Bone marrow (tissue), 2 donors: ENCODE results near the gene CFAP298.
A peak's percentile ranks its signal among the peaks of the same experiment; 100 is the strongest.

Source experiments
- DNase-seq, 2 donors: peaks; one replicate each; lab custom pipeline; 2025; lab: John Stamatoyannopoulos, UW

CFAP298 gene

GRCh38 chr21:32599091-32599490 is 13.1 kb downstream of the CFAP298 start:
- no peak for DNase-seq

GRCh38 chr21:32597205-32597604 is 15.0 kb downstream of the CFAP298 start:
- no peak for DNase-seq

GRCh38 chr21:32595431-32595830 is 16.7 kb downstream of the CFAP298 start:
- DNase-seq, result no peak

GRCh38 chr21:32593690-32594089 is 18.5 kb downstream of the CFAP298 start:
- DNase-seq, result no peak

- DNase-seq, result no peak
Observed at GRCh38 chr21:32592929-32593502, 19.2 kb downstream of the CFAP298 start.

- no peak for DNase-seq
Observed at GRCh38 chr21:32590130-32590529, 22.0 kb downstream of the CFAP298 start.

DNA sequence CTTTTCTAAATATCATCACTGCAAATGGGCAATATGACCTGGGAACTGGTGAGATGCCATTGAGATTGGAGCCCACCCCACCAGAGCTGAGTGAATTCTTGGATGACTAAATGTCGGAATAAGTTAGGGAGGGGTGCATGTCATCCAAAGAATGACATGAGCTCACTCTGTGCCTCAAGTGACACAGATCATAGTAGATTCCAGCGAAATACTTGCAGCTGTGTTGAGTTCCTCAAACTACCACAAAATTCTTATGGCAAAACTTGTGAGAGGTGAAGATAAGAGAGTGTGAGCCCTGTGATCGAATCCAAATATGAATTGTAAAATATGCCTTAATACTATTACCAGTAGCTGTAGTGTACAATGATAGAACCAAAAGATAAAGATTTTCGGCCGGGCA is 24.5 kb downstream of the CFAP298 start:
- no peak for DNase-seq

DNA sequence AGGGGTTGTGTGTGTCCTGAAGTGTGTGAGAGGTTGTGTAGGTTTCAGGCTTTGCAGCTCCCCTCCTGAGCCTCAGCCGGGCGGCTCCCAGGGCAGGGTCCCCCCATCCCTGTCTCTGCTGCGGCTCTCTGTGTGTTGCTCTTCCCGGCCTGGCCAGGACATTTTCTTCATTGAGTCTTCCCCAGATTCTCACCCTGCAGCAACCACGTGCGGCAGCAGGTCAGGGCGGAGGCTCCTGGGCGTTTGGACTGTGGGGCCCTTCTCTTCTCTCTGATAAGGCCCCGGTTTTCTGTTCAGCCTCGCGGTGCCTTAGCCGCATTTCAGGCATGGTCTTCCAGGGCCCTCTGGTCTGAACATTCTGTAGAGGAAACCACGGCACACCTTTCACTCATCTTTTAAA is 25.1 kb downstream of the CFAP298 start:
- DNase-seq, result no peak

GRCh38 chr21:32585970-32586369 is 26.2 kb downstream of the CFAP298 start:
- DNase-seq, result no peak

- DNase-seq, result no peak
Observed at GRCh38 chr21:32585042-32585710, 27.0 kb downstream of the CFAP298 start, which contains the start of gene TCP10L. Gene TCP10L (minus strand): TSS chr21:32585523. CDS start chr21:32584304, 1,219 bp downstream.

- DNase-seq, result no peak
Observed at GRCh38 chr21:32584472-32584871, 27.7 kb downstream of the CFAP298 start.

DNA sequence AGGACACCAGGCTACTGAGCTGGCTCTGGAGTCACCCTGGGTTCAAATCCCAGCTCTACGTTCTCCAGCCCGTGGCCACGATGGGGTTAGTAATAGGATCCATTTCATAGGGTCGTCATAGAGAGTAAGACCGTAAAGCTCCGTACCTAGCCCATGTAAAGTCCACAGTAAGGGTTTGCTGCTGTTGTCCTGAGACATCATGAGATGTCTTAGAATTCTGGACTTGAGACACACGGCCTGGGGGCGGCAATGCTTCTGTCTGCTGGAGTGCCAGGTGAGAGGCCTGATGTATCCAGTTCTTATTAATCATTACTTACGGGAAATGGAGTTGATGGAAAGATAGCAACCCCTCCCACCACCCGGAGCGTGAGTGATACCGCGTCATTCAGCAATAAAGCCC is 30.4 kb downstream of the CFAP298 start:
- no peak for DNase-seq

DNA sequence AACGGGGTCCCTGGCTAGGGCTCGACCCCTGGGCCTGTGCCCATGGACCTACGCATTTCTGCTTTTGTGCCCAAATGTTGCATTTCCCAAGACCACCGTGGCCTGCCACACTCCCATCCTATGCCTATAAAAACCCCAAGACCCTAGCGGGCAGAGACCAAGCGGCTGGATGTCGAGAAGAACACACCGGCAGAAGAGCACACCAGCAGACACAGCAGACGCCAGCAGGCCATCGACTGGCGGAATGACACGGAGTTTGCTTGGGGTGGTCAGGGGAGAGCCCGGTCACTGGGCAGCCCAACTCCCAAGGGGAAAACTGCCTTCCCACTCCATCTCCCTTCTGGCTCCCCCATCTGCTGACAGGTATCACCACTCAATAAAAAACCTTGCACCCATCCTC is 31.2 kb downstream of the CFAP298 start:
- DNase-seq, result no peak

DNA sequence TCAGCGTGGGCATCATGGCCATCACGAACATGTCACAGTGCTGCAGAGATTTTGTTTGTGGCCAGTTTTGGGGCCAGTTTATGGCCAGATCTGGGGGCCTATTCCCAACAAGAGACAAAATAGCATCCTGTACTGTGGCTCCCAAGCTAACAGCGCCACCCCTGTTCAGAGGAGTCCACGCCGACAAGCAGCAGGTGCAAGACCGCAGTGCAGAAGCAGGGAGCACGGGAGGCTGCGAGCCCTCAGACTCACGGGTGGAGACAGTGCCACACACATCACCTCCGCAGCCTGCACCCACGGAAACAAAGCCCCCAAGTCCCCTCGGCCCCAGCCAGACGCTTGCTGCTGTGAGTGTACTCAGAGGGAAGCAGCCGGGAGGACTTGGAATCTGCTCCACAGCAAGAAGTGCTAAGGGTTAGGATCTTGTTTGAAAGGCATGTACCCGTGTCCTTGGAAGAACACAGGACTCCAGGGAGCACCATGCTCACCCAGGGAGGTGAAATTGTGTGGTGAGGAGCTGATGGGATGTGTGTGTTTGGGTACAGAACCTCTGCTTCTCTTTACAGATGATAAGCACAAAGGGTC is 34.0 kb downstream of the CFAP298 start:
- DNase-seq, result no peak

DNA sequence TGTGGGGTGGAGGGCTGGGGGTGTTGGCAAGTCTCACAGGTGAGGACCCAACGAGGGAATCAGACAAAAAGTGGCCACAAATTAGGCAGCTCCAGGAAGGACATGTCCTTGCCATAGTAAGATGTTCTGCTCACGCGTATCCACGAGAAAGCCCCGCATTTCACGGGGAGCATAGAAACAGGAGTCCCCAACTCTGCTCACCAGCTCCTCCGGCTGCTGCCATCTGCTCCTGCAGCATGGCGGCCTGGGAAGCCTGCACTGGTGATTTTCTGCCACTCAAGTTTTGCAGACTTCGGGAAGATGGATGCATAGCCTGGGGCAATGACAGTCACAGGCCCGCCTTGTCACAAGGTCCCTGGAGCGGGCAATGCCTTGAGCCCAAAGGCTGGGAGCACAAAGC is 36.2 kb downstream of the CFAP298 start:
- no peak for DNase-seq

DNA sequence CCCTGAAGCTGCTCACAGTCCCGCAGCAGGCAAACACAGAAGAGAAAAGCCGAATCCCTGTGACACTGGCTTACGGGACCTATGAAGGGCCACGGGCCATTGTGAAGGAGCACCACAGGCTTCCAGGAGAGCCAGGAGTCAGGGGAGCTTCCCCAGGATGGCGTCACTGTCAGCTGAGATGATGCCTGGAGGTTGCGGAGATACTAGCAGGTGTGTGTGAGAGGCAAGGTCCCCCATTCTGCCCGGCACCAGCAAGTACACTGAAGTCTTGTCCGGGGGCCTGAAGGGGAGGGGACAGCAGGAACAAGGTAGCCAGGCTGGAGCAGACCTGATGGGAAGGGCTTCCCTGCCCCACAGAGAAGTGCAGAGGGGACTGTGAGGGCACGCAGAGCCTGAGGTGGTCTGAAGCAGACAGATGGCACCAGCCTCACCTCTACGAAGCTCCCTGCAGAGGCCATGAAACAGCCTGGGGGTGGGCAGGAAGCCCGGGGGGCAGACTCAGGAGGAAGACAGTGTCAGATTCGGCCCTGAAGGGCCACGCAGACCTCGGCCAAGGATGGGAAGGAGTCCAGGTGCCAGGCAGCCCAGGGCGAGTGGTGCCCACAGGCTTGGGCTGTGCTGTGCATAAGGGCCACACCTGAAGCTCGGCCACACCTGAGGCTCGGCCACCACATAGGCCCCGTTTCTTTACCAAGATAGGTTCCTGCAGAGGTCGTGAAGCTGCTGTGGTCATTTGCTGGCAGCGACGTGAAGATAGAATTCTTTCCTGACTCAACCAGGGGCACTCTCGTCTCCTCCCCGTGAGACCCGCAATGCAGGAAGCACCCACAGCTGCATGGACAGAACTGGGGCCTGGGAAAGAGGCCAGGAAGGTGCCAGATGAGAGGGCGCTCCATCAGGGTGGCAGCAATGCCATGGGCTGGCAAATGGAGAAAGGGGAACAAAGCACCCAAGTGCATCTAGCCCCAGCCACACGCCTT is 36.9 kb downstream of the CFAP298 start:
- DNase-seq, result no peak

GRCh38 chr21:32572574-32573420 is 39.4 kb downstream of the CFAP298 start:
- DNase-seq, result no peak

GRCh38 chr21:32570456-32570855 is 41.7 kb downstream of the CFAP298 start:
- no peak for DNase-seq

DNA sequence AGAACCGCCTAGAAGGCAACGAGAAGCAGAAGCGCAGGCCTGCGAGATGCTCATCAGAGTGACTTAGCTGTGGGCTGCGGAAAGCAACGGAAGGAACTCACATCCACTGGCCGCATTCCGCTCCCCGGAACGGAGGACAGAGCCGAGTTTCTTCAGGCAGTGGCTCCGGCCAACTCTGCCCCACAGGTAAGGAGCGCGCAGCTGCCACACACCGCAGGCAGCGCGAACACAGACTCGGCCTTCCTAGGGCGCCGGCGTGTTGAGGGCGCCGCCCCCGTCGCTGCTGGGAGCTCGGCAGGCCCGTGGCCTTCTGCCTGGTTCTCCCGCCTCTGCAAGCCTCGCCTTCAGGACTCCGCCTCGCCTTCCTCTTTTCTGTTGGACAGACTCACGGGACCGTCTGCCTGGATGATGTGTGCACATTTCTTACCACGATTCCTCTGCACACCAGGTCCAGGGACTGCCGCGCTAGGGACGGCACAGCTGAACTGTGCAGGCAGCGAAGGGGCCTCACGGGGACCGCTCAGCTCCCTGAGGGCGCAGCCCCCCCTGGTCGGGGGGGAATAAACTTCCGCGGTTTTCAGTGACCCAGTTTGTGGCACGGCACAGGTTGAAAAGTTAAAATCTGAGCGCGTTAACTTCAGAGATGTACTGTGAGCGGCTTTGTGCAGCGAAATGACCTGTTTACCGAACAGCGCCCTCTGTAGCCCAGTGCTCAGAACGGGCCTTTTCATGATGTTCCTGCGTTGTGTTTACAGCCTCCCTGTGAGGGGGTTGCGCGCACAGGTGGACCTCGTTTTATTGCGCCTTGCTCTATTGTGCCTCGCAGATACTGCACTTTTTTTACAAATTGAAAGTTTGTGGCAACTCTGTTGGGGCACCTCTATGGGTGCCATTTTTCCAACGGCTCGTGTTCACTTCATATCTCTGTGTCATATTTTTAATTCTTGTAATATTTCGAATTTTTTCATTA is 42.6 kb downstream of the CFAP298 start:
- DNase-seq, result peak; percentile 52 to 68

- DNase-seq, result no peak
Observed at GRCh38 chr21:32567626-32568025, 44.6 kb downstream of the CFAP298 start.
